ENCODE results near the gene GRIPAP1. TPM values are rescaled to one million over a fixed set of nuclear protein-coding genes. Genes with fewer than 3 reads are reported as not detected.
A peak's percentile ranks its signal among the peaks of the same experiment; 100 is the strongest.

GRIPAP1 gene
- polyA plus RNA-seq, 3 donors, result 3.8 to 103 (median 10.7) TPM

DNA sequence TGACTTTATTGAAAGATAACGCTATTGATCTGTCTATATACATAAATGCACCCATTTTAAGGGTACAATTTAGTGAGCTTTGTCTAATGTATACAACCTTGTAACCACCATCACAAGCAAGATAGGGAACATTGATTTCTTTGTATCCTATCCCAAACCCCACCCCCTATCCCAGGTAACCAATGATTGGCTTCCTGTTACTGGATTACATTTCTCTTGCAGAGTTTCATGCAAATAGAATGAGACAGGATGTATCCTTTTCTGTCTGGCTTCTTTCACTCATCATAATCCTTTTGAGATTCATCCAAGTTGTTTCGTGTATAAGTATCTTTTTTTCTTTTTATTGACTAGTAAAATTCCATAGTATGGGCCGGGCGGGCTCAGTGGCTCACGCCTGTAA lies 1.6 kb upstream of the GRIPAP1 start:
- peaks cover 3 to 11% of the 10 kb centered on the region in 2 donors for H3K36me3 Mint-ChIP-seq
- H3K27ac Mint-ChIP-seq, result peak overlapping the region in 1 of 7 donors; percentile 57
- H3K9me3 Mint-ChIP-seq, result peaks cover 0 to 12% (median 1%) of the 10 kb centered on the region in 7 donors
- Histone ChIP-seq H3K27me3 (ENCODE audit: control insufficient read depth in 2 of 2, insufficient read depth in 2 of 2, low read length in 2 of 2) (no peaks in the 10 kb centered on the region), H3K4me1 (ENCODE audit: control insufficient read depth in 1 of 2, insufficient read depth in 2 of 2, low read length in 2 of 2) (peaks cover 13% of the 10 kb centered on the region in 2 donors), H3K9me3 (replicated peaks in 1 of 2; ENCODE audit: control insufficient read depth in 1 of 2, insufficient read depth in 1 of 2, low read length in 2 of 2) (peaks cover 0 to 8% of the 10 kb centered on the region in 2 donors), H3K4me3 (replicated peaks in 1 of 3; ENCODE audit: low read depth in 2 of 3, low read length in 3 of 3) (no peak overlapping the region), H2AFZ (ENCODE audit: insufficient read depth, low read depth, low read length, poor library complexity, severe bottlenecking) (no peak overlapping the region), H3K4me2 (replicated peaks; ENCODE audit: extremely low read depth, low read length, poor library complexity, severe bottlenecking) (no peak overlapping the region), H4K20me1 (ENCODE audit: insufficient read depth, low read length) (no peaks in the 10 kb centered on the region), H3K9ac (ENCODE audit: insufficient read depth, low read length, poor library complexity, severe bottlenecking) (no peak overlapping the region), H3K79me2 (ENCODE audit: insufficient read depth, low read length) (peaks cover 31% of the 10 kb centered on the region), H3K36me3 (replicated peaks in 1 of 2; ENCODE audit: control insufficient read depth in 1 of 2, insufficient read depth in 2 of 2, low read length in 2 of 2) (peaks cover 2 to 12% of the 10 kb centered on the region in 2 donors), H3K27ac (ENCODE audit: low read depth in 1 of 2, low read length in 2 of 2) (no peak overlapping the region)
- intact Hi-C loops (cut with micrococcal nuclease), result loop anchor here (2.0 to 5.0 kb wide), 2 partner anchors 39 to 71 kb away; partner anchors contain the start of genes TFE3 (in 2 of the 2) and PRAF2 (in 1 of the 2)
- WGBS (ENCODE audit: insufficient coverage), result no CpG with 5 or more reads among the region's 5 CpGs
- TF ChIP-seq, protein P1, sequence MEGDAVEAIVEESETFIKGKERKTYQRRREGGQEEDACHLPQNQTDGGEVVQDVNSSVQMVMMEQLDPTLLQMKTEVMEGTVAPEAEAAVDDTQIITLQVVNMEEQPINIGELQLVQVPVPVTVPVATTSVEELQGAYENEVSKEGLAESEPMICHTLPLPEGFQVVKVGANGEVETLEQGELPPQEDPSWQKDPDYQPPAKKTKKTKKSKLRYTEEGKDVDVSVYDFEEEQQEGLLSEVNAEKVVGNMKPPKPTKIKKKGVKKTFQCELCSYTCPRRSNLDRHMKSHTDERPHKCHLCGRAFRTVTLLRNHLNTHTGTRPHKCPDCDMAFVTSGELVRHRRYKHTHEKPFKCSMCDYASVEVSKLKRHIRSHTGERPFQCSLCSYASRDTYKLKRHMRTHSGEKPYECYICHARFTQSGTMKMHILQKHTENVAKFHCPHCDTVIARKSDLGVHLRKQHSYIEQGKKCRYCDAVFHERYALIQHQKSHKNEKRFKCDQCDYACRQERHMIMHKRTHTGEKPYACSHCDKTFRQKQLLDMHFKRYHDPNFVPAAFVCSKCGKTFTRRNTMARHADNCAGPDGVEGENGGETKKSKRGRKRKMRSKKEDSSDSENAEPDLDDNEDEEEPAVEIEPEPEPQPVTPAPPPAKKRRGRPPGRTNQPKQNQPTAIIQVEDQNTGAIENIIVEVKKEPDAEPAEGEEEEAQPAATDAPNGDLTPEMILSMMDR (IDR thresholded peaks at IDR 0.05), result no peak
- DNase-seq, result no peak
- peaks cover 16% of the 10 kb centered on the region for H3K4me1 Mint-ChIP-seq
- no peak overlapping the region for H3K4me3 Mint-ChIP-seq
- H3K27me3 Mint-ChIP-seq (ENCODE audit: low read depth in 3 of 3), result no peaks in the 10 kb centered on the region

DNA sequence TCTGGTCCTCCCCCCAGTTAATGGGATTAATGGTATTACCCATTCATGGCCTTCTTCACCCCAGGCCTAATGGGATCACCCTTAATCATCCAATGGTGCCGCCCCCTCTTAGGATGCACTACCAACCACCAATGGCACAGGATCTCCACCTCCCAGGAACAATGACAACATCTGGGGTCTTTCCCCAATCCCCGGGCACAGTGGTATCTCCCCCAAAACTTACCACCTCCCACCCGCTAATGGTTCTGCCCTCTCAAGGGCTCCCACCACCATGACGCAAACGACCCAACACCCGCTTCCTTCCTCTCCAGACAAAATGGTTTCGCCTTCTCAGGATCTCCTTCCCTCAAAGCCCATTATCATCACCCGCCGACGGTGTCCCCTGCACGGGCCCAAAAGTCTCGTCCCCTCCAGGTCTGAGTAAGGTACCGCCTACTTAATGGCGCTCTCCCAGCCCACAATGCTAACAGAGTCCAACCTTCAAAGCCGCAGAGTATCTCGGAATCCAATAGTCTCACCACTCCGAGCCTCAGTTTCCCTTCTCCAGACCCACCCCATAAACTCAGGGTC lies 458 bp downstream of the GRIPAP1 start:
- TF ChIP-seq, protein P1 (IDR thresholded peaks at IDR 0.05), result no peak
- H2AFZ ChIP-seq (ENCODE audit: insufficient read depth, low read depth, low read length, poor library complexity, severe bottlenecking), result peak overlapping the region; percentile 69
- DNase-seq, result peak; percentile 60 to 85 (median 75)
- H3K27me3 Mint-ChIP-seq (ENCODE audit: low read depth in 3 of 3), result peaks cover 0 to 5% (median 0%) of the 10 kb centered on the region in 3 donors
- peak overlapping the region; percentile 72 for H3K4me2 ChIP-seq (replicated peaks; ENCODE audit: extremely low read depth, low read length, poor library complexity, severe bottlenecking)
- H3K9me3 ChIP-seq (replicated peaks in 1 of 2; ENCODE audit: control insufficient read depth in 1 of 2, insufficient read depth in 1 of 2, low read length in 2 of 2), result peaks cover 0 to 8% of the 10 kb centered on the region in 2 donors
- H3K4me3 ChIP-seq (replicated peaks in 1 of 3; ENCODE audit: low read depth in 2 of 3, low read length in 3 of 3), result peak overlapping the region; percentile 59 to 95 (median 85)
- H3K4me3 Mint-ChIP-seq, result peak overlapping the region; percentile 94 to 97
- peaks cover 14% of the 10 kb centered on the region for H4K20me1 ChIP-seq (ENCODE audit: insufficient read depth, low read length)
- H3K36me3 ChIP-seq (replicated peaks in 1 of 2; ENCODE audit: control insufficient read depth in 1 of 2, insufficient read depth in 2 of 2, low read length in 2 of 2), result peaks cover 20 to 32% of the 10 kb centered on the region in 2 donors
- intact Hi-C loops (cut with micrococcal nuclease), result loop anchor here (2.0 to 5.0 kb wide), 2 partner anchors 41 to 73 kb away; partner anchors contain the start of genes TFE3 (in 2 of the 2) and PRAF2 (in 1 of the 2)
- H3K79me2 ChIP-seq (ENCODE audit: insufficient read depth, low read length), result peaks cover 40% of the 10 kb centered on the region
- peak overlapping the region; percentile 98 to 100 (median 99) for H3K27ac Mint-ChIP-seq
- peak overlapping the region; percentile 89 for H3K9ac ChIP-seq (ENCODE audit: insufficient read depth, low read length, poor library complexity, severe bottlenecking)
- H3K4me1 ChIP-seq (ENCODE audit: control insufficient read depth in 1 of 2, insufficient read depth in 2 of 2, low read length in 2 of 2), result peaks cover 13% of the 10 kb centered on the region in 2 donors
- peak overlapping the region; percentile 87 to 97 for H3K27ac ChIP-seq (ENCODE audit: low read depth in 1 of 2, low read length in 2 of 2)
- no peaks in the 10 kb centered on the region for H3K27me3 ChIP-seq (ENCODE audit: control insufficient read depth in 2 of 2, insufficient read depth in 2 of 2, low read length in 2 of 2)
- H3K4me1 Mint-ChIP-seq, result peaks cover 17% of the 10 kb centered on the region
- H3K9me3 Mint-ChIP-seq, result peaks cover 0 to 14% (median 1%) of the 10 kb centered on the region in 7 donors
- 0% methylated on average over 4 of the region's 17 CpGs for WGBS (ENCODE audit: insufficient coverage)
- H3K36me3 Mint-ChIP-seq, result peaks cover 22 to 31% of the 10 kb centered on the region in 2 donors
